Esophagus squamous epithelium (tissue), 4 donors: ENCODE results near the gene OCA2.

ENCODE experiments used
- POLR2A ChIP-seq, 4 donors: fragments of 450-650 bp; IDR thresholded peaks; one replicate each; pipeline ENCODE4 v1.6.1; 2017; ENCODE audit warnings: antibody characterized with exemption in 4 of 4, mild to moderate bottlenecking in 4 of 4, moderate library complexity in 3 of 4
- TF ChIP-seq, protein P1 (sequence below), 6 experiments: fragments of 450-650 bp in 4 of 6; fragments of 200-600 bp in 2 of 6; sonication (generic) in 2 of 6; IDR thresholded peaks; one replicate each; pipeline ENCODE4 v1.5.1; 2016 to 2019; ENCODE audit warnings: antibody characterized with exemption in 6 of 6, mild to moderate bottlenecking in 4 of 6, moderate library complexity in 4 of 6

DNA sequence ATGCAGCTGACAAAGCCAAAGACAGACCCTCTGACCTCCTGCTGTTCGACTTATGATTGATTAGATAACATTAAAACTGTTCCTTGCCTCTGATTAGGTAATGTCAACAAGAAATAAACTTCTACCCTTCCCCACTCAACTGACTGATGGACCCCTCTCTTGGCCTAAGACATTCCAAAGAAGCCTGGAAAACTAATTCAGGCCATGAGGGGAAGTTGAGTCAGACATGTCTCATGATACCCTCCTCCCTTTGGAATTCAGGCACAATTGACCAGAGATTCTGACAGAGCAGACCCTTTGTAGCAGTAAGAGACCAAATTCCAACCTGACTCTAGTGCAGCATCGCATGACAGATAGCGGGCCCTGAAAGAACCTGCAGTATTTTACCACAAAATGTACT is 354.5 kb downstream of the OCA2 start:
- TF ChIP-seq, protein P1, sequence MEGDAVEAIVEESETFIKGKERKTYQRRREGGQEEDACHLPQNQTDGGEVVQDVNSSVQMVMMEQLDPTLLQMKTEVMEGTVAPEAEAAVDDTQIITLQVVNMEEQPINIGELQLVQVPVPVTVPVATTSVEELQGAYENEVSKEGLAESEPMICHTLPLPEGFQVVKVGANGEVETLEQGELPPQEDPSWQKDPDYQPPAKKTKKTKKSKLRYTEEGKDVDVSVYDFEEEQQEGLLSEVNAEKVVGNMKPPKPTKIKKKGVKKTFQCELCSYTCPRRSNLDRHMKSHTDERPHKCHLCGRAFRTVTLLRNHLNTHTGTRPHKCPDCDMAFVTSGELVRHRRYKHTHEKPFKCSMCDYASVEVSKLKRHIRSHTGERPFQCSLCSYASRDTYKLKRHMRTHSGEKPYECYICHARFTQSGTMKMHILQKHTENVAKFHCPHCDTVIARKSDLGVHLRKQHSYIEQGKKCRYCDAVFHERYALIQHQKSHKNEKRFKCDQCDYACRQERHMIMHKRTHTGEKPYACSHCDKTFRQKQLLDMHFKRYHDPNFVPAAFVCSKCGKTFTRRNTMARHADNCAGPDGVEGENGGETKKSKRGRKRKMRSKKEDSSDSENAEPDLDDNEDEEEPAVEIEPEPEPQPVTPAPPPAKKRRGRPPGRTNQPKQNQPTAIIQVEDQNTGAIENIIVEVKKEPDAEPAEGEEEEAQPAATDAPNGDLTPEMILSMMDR (IDR thresholded peaks at IDR 0.05): no peak
- no peak for TF ChIP-seq POLR2A (IDR thresholded peaks at IDR 0.05)
